Measurements from ENCODE around the gene RNPEPL1.

- TF ChIP-seq CTCF (IDR thresholded peaks at IDR 0.05; ENCODE audit: insufficient read depth, low read length), result no peak
- TF ChIP-seq POLR2AphosphoS5 (IDR thresholded peaks at IDR 0.05; ENCODE audit: low read depth), result peak; percentile 73
Measured at GRCh38 chr2:240584486-240585031, 16.3 kb downstream of the RNPEPL1 start.

Measured in HL-60 (cell line).